ENCODE results near the gene GALNT14.

DNA sequence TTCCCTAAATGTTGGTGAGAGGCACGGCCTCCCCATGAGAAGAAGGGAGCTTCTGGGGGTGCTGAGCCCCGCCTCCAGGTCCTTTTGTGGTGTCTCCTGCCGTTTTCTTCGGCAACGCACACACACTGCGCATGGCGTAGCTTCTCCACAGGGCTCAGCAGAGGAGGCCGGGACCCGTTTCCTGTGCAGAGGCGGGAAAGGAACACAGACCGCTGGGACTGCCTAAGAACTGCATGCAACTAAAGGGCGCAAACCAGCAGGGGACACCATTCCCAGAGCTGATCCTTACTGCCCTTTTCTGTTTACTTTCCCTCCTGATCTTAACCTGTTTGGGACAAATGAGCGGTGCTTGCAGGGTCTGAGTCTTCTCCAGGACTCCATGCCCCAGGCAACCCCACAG lies 240.7 kb downstream of the GALNT14 start:
- no peak for TF ChIP-seq EP300 (IDR thresholded peaks at IDR 0.05; ENCODE audit: low read depth)
- TF ChIP-seq, protein P1, sequence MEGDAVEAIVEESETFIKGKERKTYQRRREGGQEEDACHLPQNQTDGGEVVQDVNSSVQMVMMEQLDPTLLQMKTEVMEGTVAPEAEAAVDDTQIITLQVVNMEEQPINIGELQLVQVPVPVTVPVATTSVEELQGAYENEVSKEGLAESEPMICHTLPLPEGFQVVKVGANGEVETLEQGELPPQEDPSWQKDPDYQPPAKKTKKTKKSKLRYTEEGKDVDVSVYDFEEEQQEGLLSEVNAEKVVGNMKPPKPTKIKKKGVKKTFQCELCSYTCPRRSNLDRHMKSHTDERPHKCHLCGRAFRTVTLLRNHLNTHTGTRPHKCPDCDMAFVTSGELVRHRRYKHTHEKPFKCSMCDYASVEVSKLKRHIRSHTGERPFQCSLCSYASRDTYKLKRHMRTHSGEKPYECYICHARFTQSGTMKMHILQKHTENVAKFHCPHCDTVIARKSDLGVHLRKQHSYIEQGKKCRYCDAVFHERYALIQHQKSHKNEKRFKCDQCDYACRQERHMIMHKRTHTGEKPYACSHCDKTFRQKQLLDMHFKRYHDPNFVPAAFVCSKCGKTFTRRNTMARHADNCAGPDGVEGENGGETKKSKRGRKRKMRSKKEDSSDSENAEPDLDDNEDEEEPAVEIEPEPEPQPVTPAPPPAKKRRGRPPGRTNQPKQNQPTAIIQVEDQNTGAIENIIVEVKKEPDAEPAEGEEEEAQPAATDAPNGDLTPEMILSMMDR (IDR thresholded peaks at IDR 0.05), result no peak
- no peak for TF ChIP-seq POLR2A (IDR thresholded peaks at IDR 0.05)
- no peak for TF ChIP-seq POLR2AphosphoS5 (IDR thresholded peaks at IDR 0.05)

Measured in transverse colon (tissue), 4 donors.